GM21619 (cell line): Measurements from ENCODE around the gene ANKRD63.

Experiments used
- ATAC-seq: cut with Tn5 transposase; IDR thresholded peaks from one replicate; pipeline ENCODE4 v1.9.1; 2021; ENCODE audit not compliant: unreplicated experiment

The ANKRD63 gene

DNA sequence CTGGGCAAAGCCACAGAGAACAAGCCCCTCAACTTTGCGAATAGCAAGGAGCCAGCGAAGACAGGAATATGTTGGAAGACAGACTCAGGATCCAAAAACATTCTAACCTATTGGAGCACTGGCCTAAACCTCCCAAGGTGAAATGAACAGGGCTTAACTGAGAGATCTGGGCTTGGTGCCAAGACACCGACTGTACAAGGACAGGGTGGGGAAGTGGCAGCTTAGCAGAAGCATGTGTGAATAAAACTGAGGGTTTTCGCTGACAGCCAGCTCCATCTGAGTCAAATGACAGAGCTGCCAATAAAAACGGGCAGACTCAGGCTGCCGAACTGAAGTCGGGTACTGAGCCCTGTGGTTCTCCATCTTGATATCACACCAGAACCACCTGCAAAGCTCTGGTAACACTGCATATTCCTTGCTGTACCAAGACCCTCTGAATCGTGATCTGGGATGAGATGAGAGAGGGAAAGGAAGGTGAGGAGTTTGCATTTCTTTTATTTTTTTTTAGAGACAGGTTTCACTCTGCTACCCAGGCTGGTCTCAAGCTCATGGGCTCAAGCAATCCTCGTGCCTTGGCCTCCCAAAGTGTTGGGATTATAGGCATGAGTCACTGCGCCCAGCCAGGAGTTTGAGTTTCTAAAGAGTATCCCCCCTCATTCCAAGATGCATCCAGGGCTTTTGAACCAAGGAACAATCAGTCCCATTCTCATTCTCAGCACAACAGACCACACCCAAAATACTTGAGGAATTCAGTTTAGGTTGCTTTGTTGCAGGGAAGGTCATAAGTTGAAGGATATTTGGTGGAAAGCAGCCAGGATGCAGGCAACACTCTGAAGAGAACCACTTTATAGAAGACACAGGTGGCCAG, 30.9 kb upstream of the ANKRD63 start:
- ATAC-seq = no peak

DNA sequence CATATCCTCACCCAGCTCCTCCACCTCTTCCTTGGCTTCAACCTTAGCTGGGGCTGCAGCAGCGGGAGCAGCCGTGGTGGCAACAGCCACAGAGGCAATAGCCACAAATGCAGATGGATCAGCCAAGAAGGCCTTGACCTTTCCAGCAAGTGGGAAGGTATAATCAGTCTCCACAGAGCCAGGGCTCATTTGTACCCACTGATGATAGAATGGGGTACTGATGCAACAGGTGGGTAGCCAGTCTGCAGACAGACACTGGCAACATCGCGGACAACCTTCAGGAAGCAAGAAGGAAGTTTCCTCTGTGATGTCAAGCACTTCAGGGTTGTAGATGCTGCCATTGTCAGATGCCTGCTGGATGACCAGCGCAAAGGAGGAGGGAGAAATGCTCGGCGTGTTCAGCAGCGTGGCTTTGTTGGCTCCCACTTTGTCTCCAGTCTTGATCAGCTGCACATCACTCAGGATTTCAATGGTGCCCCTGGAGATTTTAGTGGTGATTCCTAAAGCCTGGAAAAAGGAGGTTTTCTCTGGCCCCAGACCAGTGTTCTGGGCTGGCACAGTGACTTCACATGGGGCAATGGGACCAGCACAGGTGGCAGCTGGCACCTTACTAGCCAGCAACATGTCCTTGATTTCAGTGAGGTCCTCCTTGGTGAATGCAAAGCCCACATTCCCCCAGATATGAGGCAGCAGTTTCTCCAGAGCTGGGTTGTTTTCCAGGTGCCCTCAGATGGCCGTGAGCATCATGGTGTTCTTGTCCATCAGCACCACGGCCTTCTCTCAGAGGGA, 29.7 kb upstream of the ANKRD63 start:
- no peak for ATAC-seq

DNA sequence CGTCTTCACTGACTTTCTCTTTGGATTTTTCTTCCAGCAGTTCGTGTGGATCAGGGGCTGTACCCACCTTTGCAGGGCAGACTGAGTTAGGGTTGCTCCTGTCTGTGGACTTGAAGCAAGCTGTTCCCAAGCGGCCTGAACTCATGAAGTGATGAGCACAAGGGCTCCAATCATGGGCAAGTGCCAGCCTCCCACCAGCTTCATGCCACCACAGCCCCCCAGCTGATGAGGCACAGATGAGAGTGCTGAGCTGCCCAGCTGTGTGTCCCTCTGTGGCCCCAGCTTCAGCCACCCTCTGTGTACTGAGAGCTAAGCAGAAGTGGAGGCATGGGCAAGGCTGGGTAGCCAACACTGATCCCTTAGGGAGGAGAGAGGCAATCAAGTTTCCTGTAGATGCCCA, 28.1 kb upstream of the ANKRD63 start:
- ATAC-seq = no peak

- no peak for ATAC-seq
These were observed 27.4 kb upstream of the ANKRD63 start for GRCh38 chr15:40310001-40310959.

DNA sequence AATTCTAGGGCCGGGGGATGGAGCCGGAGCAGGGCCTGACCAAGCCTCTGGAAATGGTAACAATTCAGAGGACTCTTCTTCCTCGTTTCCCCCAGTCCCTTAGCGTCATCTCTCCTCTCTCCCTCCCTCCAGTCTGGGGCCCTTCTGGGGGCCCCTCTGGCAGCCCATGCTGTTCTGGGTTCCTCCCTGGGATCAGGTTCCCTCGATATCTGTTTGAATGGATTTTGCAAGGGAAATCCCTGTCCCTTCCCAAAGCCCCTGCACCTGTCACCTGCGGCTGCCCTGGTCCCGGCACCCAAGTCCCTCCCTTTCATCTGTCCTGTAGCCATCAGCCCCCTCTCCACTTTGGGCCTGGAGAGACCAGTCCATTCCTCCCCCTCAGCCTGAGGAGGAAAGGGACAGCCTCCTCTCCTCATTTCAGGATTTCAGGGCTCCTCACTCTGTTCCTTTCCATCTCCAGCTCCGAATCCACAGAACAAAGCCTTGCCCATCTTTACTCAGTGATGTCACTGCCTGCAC, 26.5 kb upstream of the ANKRD63 start:
- ATAC-seq = no peak

DNA sequence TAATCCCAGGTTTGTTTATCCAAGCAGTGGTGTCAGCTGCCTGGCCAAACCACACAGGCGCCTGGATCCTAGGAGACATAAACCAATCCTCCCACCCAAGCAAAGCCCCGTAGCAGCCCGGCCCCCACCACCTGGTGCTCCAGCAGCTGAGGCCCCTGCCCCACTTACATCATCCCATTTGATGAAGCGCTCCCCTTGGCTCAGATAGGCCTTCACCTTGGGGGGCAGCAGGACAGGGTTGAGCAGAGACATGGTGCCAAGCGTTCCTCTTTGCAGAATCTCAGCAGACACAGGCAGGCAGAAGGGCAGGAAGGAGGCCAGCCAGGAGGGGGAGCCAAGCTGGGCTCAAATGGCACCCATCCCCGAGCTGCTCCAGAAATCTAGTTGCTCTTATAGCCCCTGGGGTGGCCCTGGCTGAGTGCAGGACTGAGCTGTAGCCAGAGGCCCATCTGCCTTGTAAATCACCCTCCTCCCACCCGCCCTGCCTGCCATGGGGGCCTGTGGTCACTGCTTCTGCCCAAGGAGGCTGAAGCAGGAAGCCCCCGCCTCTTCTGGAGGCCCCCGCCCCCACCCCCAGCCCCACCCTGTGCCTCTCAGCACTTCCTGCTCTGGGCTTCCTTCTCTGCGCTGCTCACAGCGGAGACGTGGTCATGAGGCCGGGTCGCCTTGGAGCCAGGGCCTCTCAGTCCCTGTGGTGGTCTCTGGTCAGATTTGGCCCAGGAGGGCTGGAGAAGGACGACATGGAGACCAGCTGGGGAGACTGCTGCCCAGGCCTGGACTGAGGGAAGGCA, 24.8 kb upstream of the ANKRD63 start, which contains the start of gene PLCB2:
TSS of gene PLCB2 (minus strand) at position 515 of the 791 bp plus-strand sequence. CDS start at position 252, 263 bp downstream.
- ATAC-seq = peak; percentile 64

DNA sequence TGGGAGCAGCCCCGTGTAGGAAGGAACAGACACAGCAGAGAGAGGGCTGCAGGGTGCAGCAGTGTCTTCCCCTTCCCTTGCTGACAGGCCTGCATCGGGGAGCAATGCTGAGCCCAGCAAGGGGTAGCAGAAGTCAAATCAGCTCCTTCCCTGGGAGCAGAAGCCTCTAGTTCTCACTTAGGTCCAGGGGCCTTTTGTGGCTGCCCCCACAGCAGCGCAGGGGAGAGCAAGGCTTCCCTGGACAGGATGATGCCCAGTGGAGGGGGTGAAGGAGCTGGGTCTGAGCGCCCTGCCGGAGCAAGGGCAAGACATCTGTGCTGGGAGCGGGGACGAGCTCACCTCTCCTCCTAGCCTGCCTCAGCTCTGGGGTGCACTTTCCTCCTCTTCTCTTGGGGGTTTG, 24.0 kb upstream of the ANKRD63 start:
- ATAC-seq = no peak

GRCh38 chr15:40306371-40306770, 23.5 kb upstream of the ANKRD63 start:
- ATAC-seq = no peak

- ATAC-seq = no peak
These were observed 22.4 kb upstream of the ANKRD63 start for GRCh38 chr15:40305281-40305680.

- ATAC-seq = no peak
These were observed 20.7 kb upstream of the ANKRD63 start for GRCh38 chr15:40303576-40303975.

- no peak for ATAC-seq
These were observed 20.1 kb upstream of the ANKRD63 start for GRCh38 chr15:40302981-40303380.

GRCh38 chr15:40302288-40302886, 19.5 kb upstream of the ANKRD63 start:
- no peak for ATAC-seq

GRCh38 chr15:40301467-40302179, 18.8 kb upstream of the ANKRD63 start:
- no peak for ATAC-seq

- ATAC-seq = no peak
These were observed 17.9 kb upstream of the ANKRD63 start for GRCh38 chr15:40300771-40301170.

- ATAC-seq = no peak
These were observed 17.5 kb upstream of the ANKRD63 start for GRCh38 chr15:40300367-40300766.

GRCh38 chr15:40298216-40298935, 15.5 kb upstream of the ANKRD63 start:
- ATAC-seq = no peak

GRCh38 chr15:40297356-40297755, 14.5 kb upstream of the ANKRD63 start:
- ATAC-seq = no peak

DNA sequence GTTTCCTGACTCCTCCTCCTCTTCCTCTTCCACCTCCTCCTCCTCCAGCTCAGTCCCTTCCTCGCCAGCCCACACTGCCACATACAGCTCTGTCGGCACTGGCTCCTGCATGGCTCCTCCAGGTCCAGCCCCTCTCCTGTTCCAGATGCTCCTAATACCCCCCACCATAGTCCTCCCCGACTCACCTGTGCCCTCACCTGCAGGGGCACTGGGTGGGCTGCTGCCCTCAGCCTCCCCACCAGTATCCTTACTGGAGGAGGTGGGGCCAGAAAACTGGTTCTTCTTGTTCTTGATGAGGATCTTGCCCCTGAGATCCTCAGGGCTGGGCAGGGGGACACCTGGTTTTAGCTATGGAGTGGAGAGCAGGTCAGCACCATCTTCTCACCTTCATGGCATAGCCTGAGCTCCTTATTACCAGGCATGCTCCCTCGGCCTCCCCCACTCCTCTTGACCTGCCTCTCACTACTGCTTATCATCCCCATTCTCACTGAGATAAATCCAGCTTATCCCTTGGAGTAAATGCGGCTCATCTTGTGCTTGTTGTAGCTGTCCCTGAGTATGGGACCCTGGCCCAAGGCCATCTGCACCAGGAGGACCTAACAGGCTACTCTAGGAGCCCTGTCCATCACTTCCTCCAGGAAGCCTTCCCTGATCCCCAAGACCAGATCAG, 13.8 kb upstream of the ANKRD63 start:
- ATAC-seq = no peak
